DOHH2 (cell line): ENCODE results near the gene CD93.

Experiments used
- H3F3A ChIP-seq: fragments of 200-600 bp; sonication (generic), shearing (Covaris generic); 2 replicates; pipeline ENCODE4 v1.6.0; 2016; ENCODE audit warnings: antibody characterized with exemption, mild to moderate bottlenecking; ENCODE audit not compliant: control insufficient read depth, insufficient read depth
- H3K27ac ChIP-seq: fragments of 200-600 bp; sonication (generic); 2 replicates; pipeline ENCODE4 v1.5.1; 2014; ENCODE audit warnings: low read depth, mild to moderate bottlenecking, low read length, moderate library complexity
- H3K27me3 ChIP-seq: fragments of 200-600 bp; sonication (generic); 2 replicates; pipeline ENCODE4 v1.6.1; 2014; ENCODE audit warnings: mild to moderate bottlenecking, low read length, mixed read lengths; ENCODE audit not compliant: control insufficient read depth
- H3K36me3 ChIP-seq: fragments of 200-600 bp; sonication (generic); 2 replicates; pipeline ENCODE4 v1.6.1; 2014; ENCODE audit warnings: mild to moderate bottlenecking, low read length, moderate library complexity, mixed read lengths; ENCODE audit not compliant: control insufficient read depth
- H3K4me1 ChIP-seq: fragments of 200-600 bp; sonication (generic); 2 replicates; pipeline ENCODE4 v1.6.1; 2014; ENCODE audit warnings: mild to moderate bottlenecking, low read length, mixed read lengths; ENCODE audit not compliant: control insufficient read depth
- H3K4me2 ChIP-seq: fragments of 200-600 bp; sonication (generic); 2 replicates; pipeline ENCODE4 v1.6.0; 2014; ENCODE audit warnings: mild to moderate bottlenecking, low read length, moderate library complexity
- H3K4me3 ChIP-seq: fragments of 200-600 bp; sonication (generic); 2 replicates; pipeline ENCODE4 v1.5.1; 2014; ENCODE audit warnings: mild to moderate bottlenecking, low read length, mixed read lengths
- H3K79me2 ChIP-seq: fragments of 200-600 bp; sonication (generic); 2 replicates; pipeline ENCODE4 v1.6.1; 2014; ENCODE audit warnings: mild to moderate bottlenecking, low read length, mixed read lengths; ENCODE audit not compliant: control insufficient read depth
- H3K9me2 ChIP-seq: fragments of 200-600 bp; sonication (generic); replicated peaks from 2 replicates; pipeline ENCODE4 v1.6.1; 2014; ENCODE audit warnings: mild to moderate bottlenecking, low read length, mixed read lengths; ENCODE audit not compliant: control insufficient read depth
- H3K9me3 ChIP-seq: fragments of 200-600 bp; sonication (generic); 2 replicates; pipeline ENCODE4 v1.6.1; 2014; ENCODE audit warnings: antibody characterized with exemption, low read length, mixed read lengths; ENCODE audit not compliant: control insufficient read depth, insufficient read depth
- H4K20me1 ChIP-seq: fragments of 200-600 bp; sonication (generic); 2 replicates; pipeline ENCODE4 v1.6.0; 2014; ENCODE audit warnings: low read depth, mild to moderate bottlenecking, antibody characterized with exemption, low read length, moderate library complexity; ENCODE audit not compliant: control insufficient read depth, insufficient read depth
- CTCF ChIP-seq: fragments of 200-600 bp; sonication (generic); IDR thresholded peaks from one replicate; pipeline ENCODE4 v1.5.1; 2014; ENCODE audit warnings: antibody characterized with exemption, mild to moderate bottlenecking, low read depth, low read length; ENCODE audit not compliant: poor library complexity, severe bottlenecking
- EZH2phosphoT487 ChIP-seq: fragments of 200-600 bp; sonication (generic); IDR thresholded peaks from 2 replicates; pipeline ENCODE4 v1.6.1; 2017; ENCODE audit warnings: borderline replicate concordance, mild to moderate bottlenecking, antibody characterized with exemption, low read length, moderate library complexity, mixed read lengths

The CD93 gene

GRCh38 chr20:23042270-23042669 is 43.9 kb downstream of the CD93 start:
- H3K9me2 ChIP-seq, result no peaks in the 10 kb centered on the region
- no peaks in the 10 kb centered on the region for H3K36me3 ChIP-seq
- H3K79me2 ChIP-seq, result no peaks in the 10 kb centered on the region
- no peak overlapping the region for H3K4me3 ChIP-seq
- H3K4me1 ChIP-seq, result no peaks in the 10 kb centered on the region
- H3K4me2 ChIP-seq, result no peak overlapping the region
- H3K27ac ChIP-seq, result no peak overlapping the region
- H3K27me3 ChIP-seq, result no peaks in the 10 kb centered on the region
- TF ChIP-seq EZH2phosphoT487, result no peak
- TF ChIP-seq CTCF, result no peak
- H4K20me1 ChIP-seq, result no peaks in the 10 kb centered on the region
- no peaks in the 10 kb centered on the region for H3F3A ChIP-seq
- no peaks in the 10 kb centered on the region for H3K9me3 ChIP-seq

GRCh38 chr20:23039885-23040508 is 46.1 kb downstream of the CD93 start:
- Histone ChIP-seq H3K36me3 (no peaks in the 10 kb centered on the region), H3K9me2 (no peaks in the 10 kb centered on the region), H3K4me3 (no peak overlapping the region), H3K27ac (no peak overlapping the region), H3K27me3 (no peaks in the 10 kb centered on the region), H3K79me2 (no peaks in the 10 kb centered on the region), H3K4me2 (no peak overlapping the region), H3F3A (no peaks in the 10 kb centered on the region), H3K9me3 (peaks cover 3% of the 10 kb centered on the region; the same call in 1 of the 2 replicates), H4K20me1 (no peaks in the 10 kb centered on the region), H3K4me1 (no peaks in the 10 kb centered on the region)
- TF ChIP-seq CTCF (no peak), EZH2phosphoT487 (no peak)

GRCh38 chr20:23039136-23039875 is 46.8 kb downstream of the CD93 start:
- Histone ChIP-seq H3K27ac (no peak overlapping the region), H3K27me3 (no peaks in the 10 kb centered on the region)

More at GRCh38 chr20:23039136-23039875, 46.8 kb downstream of the CD93 start:
- no peak overlapping the region for H3K4me3 ChIP-seq
- H4K20me1 ChIP-seq, result no peaks in the 10 kb centered on the region
- no peaks in the 10 kb centered on the region for H3K9me2 ChIP-seq
- no peak overlapping the region for H3K4me2 ChIP-seq
- peaks cover 3% of the 10 kb centered on the region; the same call in 1 of the 2 replicates for H3K9me3 ChIP-seq
- H3F3A ChIP-seq, result no peaks in the 10 kb centered on the region
- TF ChIP-seq CTCF (no peak), EZH2phosphoT487 (no peak)
- H3K36me3 ChIP-seq, result no peaks in the 10 kb centered on the region
- H3K79me2 ChIP-seq, result no peaks in the 10 kb centered on the region
- no peaks in the 10 kb centered on the region for H3K4me1 ChIP-seq
